ENCODE data around the gene PHC2.
A peak's percentile ranks its signal among the peaks of the same experiment; 100 is the strongest.

The PHC2 gene

GRCh38 chr1:33377756-33378155 is 53.1 kb downstream of the PHC2 start:
- DNase-seq (ENCODE audit: insufficient read length, low spot score) (no peak), FAIRE-seq (no peak)
- no peak for TF ChIP-seq CTCF (IDR thresholded peaks at IDR 0.05; ENCODE audit: insufficient read depth, missing control alignments)

- DNase-seq (ENCODE audit: insufficient read length, low spot score) = no peak
- TF ChIP-seq CTCF (IDR thresholded peaks at IDR 0.05; ENCODE audit: insufficient read depth, missing control alignments) = no peak
- FAIRE-seq = no peak
These were observed 53.9 kb downstream of the PHC2 start for GRCh38 chr1:33377013-33377412.

- TF ChIP-seq CTCF (IDR thresholded peaks at IDR 0.05; ENCODE audit: insufficient read depth, missing control alignments) = no peak
- FAIRE-seq (no peak), DNase-seq (ENCODE audit: insufficient read length, low spot score) (no peak)
These were observed 55.6 kb downstream of the PHC2 start for GRCh38 chr1:33375316-33375715.

- DNase-seq (ENCODE audit: insufficient read length, low spot score) (no peak), FAIRE-seq (no peak)
- no peak for TF ChIP-seq CTCF (IDR thresholded peaks at IDR 0.05; ENCODE audit: insufficient read depth, missing control alignments)
These were observed 56.4 kb downstream of the PHC2 start for GRCh38 chr1:33374336-33375105.

GRCh38 chr1:33373606-33374005 is 57.3 kb downstream of the PHC2 start:
- FAIRE-seq = no peak

GRCh38 chr1:33372677-33373076 is 58.2 kb downstream of the PHC2 start:
- FAIRE-seq = no peak
- peak; percentile 17 for TF ChIP-seq CTCF (IDR thresholded peaks at IDR 0.05; ENCODE audit: insufficient read depth, missing control alignments)
- no peak for DNase-seq (ENCODE audit: insufficient read length, low spot score)

More at GRCh38 chr1:33373606-33374005, 57.3 kb downstream of the PHC2 start:
- no peak for TF ChIP-seq CTCF (IDR thresholded peaks at IDR 0.05; ENCODE audit: insufficient read depth, missing control alignments)
- DNase-seq (ENCODE audit: insufficient read length, low spot score) = no peak

GRCh38 chr1:33372162-33372561 is 58.7 kb downstream of the PHC2 start:
- FAIRE-seq (no peak), DNase-seq (ENCODE audit: insufficient read length, low spot score) (no peak)

More at GRCh38 chr1:33372162-33372561, 58.7 kb downstream of the PHC2 start:
- no peak for TF ChIP-seq CTCF (IDR thresholded peaks at IDR 0.05; ENCODE audit: insufficient read depth, missing control alignments)

All from D721Med (cell line).